ENCODE measurements around the gene USO1. TPM values are rescaled to one million over a fixed set of nuclear protein-coding genes. Genes with fewer than 3 reads are reported as not detected.

The USO1 gene
- total RNA-seq, 2 donors from 2014 or later: 51.5 to 55.4 TPM

Other genes with a start within 250 kb of the USO1 start
- gene RCHY1, start 210.2 kb upstream of the USO1 start, total RNA-seq: 10 to 100 TPM; 30.5 to 41.5 TPM
- gene THAP6, start 210.1 kb upstream of the USO1 start, total RNA-seq: 10 to 100 TPM; 13.7 to 21.4 TPM
- not detected for gene ODAPH, start 168.5 kb upstream of the USO1 start, total RNA-seq
- gene CDKL2, start 94.0 kb upstream of the USO1 start, total RNA-seq: 1 to 10 TPM; 1.1 to 1.6 TPM
- 100 to 1,000 TPM; 158 to 159 TPM for gene G3BP2, start 51.2 kb upstream of the USO1 start, total RNA-seq
- gene PPEF2, start 177.9 kb downstream of the USO1 start, total RNA-seq: not detected
- 100 to 1,000 TPM; 154 to 156 TPM for gene NAAA, start 216.4 kb downstream of the USO1 start, total RNA-seq